HepG2 (cell line): ENCODE measurements around the gene FKBP1B. TPM values are rescaled to one million over a fixed set of nuclear protein-coding genes. Genes with fewer than 3 reads are reported as not detected.
A peak's percentile ranks its signal among the peaks of the same experiment; 100 is the strongest.

Experiments
- ATF1 ChIP-seq: IDR thresholded peaks from 2 replicates; pipeline ENCODE4 v1.6.1; 2016; ENCODE audit warnings: mild to moderate bottlenecking, control low read depth
- RBM39 ChIP-seq: fragments of 200-400 bp; formaldehyde crosslinking; IDR thresholded peaks from one replicate; pipeline ENCODE4 v1.6.1; 2018; ENCODE audit warnings: antibody characterized with exemption, mild to moderate bottlenecking, low read depth, low read length; ENCODE audit not compliant: poor library complexity, severe bottlenecking
- SKI ChIP-seq: fragments of 450-650 bp; IDR thresholded peaks from one replicate; pipeline ENCODE4 v1.6.1; 2018; ENCODE audit warnings: mild to moderate bottlenecking; ENCODE audit not compliant: partially characterized antibody
- SMAD1 ChIP-seq: sonication (generic); formaldehyde crosslinking; IDR thresholded peaks from 2 replicates; pipeline ENCODE4 v1.4.0; 2020; ENCODE audit warnings: missing genetic modification reagents, low read depth, mild to moderate bottlenecking, borderline replicate concordance
- TCF7 ChIP-seq: sonication (generic); IDR thresholded peaks from 2 replicates; pipeline ENCODE4 v1.6.1; 2016; ENCODE audit warnings: antibody characterized with exemption, low read depth
- ZNF354B ChIP-seq: sonication (generic); formaldehyde crosslinking; IDR thresholded peaks from 2 replicates; pipeline ENCODE4 v1.8.0; 2022; ENCODE audit warnings: mild to moderate bottlenecking, missing genetic modification reagents
- ZNF557 ChIP-seq: sonication (generic); formaldehyde crosslinking; IDR thresholded peaks from 2 replicates; pipeline ENCODE4 v1.4.0; 2020; ENCODE audit warnings: missing genetic modification reagents
- ZNF577 ChIP-seq: sonication (generic); formaldehyde crosslinking; IDR thresholded peaks from 2 replicates; pipeline ENCODE4 v1.4.0; 2020; ENCODE audit warnings: mild to moderate bottlenecking, low read depth, missing genetic modification reagents, borderline replicate concordance
- ZNF652 ChIP-seq: IDR thresholded peaks from 2 replicates; pipeline ENCODE4 v1.6.1; 2016; ENCODE audit warnings: low read depth, borderline replicate concordance
- ZNF7 ChIP-seq: IDR thresholded peaks from 2 replicates; pipeline ENCODE4 v1.6.1; 2016; ENCODE audit warnings: missing biosample characterization, missing genetic modification reagents
- ZSCAN21 ChIP-seq: sonication (generic); formaldehyde crosslinking; IDR thresholded peaks from 2 replicates; pipeline ENCODE4 v1.8.0; 2022; ENCODE audit warnings: mild to moderate bottlenecking, missing genetic modification reagents, moderate library complexity, borderline replicate concordance
- polyA plus RNA-seq, 8 experiments: library from polyadenylated mRNA; depleted of rRNA in 3 of 8; stranded (reverse) in 7 of 8; unstranded in 1 of 8; fragments of >200 nt; fragmentation: Illumina TruSeq in 4 of 8; extraction: Trizol in 4 of 8; gene quantifications; 2 replicates each; pipeline versions ENCODE4 v1.2.1 to v1.2.3, GENCODE V29; 2011 to 2016; ENCODE audit warnings: low read depth in 4 of 8, missing spikeins in 1 of 8, mixed read lengths in 1 of 8; ENCODE audit not compliant: insufficient read depth in 1 of 8
- total RNA-seq, 5 experiments: library from RNA; depleted of rRNA; stranded (reverse); fragments of >200 nt; fragmentation: Illumina TruSeq; extraction: Trizol; gene quantifications; 2 replicates each; pipeline ENCODE4 v1.2.3, GENCODE V29; 2016; ENCODE audit warnings: low read depth in 1 of 5
- TF ChIP-seq, protein P1 (sequence below): sonication (generic); formaldehyde crosslinking; IDR thresholded peaks from 2 replicates; pipeline ENCODE4 v1.5.0; 2020; ENCODE audit warnings: mild to moderate bottlenecking, missing genetic modification reagents, borderline replicate concordance
- TF ChIP-seq, protein P2 (sequence below): sonication (generic); formaldehyde crosslinking; IDR thresholded peaks from 2 replicates; pipeline ENCODE4 v1.4.0; 2020; ENCODE audit warnings: missing genetic modification reagents, borderline replicate concordance
- TF ChIP-seq, protein P3 (sequence below): sonication (generic); formaldehyde crosslinking; IDR thresholded peaks from 2 replicates; pipeline ENCODE4 v1.5.0; 2020; ENCODE audit warnings: mild to moderate bottlenecking, missing genetic modification reagents, borderline replicate concordance

FKBP1B gene
- total and polyA plus RNA-seq, 2 of the 13 experiments (the other 11 are each of a cell fraction or from before 2014, with no cell fraction given), result 35.2 to 96.3 TPM

DNA sequence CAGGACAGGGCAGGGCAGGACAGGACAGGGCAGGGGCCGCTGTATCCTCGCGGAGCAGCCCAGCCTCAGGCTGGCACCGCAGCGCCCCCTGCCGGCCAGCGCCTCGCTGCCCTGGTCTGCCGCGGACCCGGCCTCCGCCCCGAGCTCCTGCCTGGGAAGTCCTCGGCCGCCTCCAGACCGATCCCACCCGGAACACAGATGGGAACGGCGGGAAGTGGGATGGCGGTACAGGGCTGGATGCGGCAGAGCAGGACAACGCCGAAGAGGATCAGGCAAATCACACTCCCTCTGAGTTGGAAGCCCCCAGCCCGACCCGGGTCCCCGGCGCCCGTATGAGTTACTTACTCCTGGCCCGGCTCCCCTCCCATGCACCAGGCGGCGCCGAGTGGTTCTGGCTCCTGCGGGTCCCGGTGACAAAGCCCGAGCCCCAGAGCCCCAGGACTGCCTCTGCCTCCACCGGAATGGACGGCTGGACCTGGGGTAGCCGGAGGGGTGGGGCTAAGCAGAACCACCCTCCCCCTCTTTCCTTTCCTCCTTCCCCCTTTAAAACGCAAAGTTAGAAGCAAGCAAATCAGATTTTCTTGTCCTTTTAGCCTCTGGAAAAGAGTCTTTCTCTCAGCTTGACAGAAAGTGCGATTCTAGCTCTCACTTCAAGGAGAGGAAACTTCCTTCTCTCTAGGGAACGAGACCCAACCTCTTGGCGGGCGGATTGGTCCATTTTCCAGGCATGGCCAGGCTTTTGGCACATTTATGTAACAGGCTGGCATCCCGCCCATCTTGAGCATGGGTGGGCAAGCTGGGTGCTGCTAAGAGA is 35.1 kb downstream of the FKBP1B start, which contains the start of gene TP53I3 (continued):
- TF ChIP-seq, protein P1, sequence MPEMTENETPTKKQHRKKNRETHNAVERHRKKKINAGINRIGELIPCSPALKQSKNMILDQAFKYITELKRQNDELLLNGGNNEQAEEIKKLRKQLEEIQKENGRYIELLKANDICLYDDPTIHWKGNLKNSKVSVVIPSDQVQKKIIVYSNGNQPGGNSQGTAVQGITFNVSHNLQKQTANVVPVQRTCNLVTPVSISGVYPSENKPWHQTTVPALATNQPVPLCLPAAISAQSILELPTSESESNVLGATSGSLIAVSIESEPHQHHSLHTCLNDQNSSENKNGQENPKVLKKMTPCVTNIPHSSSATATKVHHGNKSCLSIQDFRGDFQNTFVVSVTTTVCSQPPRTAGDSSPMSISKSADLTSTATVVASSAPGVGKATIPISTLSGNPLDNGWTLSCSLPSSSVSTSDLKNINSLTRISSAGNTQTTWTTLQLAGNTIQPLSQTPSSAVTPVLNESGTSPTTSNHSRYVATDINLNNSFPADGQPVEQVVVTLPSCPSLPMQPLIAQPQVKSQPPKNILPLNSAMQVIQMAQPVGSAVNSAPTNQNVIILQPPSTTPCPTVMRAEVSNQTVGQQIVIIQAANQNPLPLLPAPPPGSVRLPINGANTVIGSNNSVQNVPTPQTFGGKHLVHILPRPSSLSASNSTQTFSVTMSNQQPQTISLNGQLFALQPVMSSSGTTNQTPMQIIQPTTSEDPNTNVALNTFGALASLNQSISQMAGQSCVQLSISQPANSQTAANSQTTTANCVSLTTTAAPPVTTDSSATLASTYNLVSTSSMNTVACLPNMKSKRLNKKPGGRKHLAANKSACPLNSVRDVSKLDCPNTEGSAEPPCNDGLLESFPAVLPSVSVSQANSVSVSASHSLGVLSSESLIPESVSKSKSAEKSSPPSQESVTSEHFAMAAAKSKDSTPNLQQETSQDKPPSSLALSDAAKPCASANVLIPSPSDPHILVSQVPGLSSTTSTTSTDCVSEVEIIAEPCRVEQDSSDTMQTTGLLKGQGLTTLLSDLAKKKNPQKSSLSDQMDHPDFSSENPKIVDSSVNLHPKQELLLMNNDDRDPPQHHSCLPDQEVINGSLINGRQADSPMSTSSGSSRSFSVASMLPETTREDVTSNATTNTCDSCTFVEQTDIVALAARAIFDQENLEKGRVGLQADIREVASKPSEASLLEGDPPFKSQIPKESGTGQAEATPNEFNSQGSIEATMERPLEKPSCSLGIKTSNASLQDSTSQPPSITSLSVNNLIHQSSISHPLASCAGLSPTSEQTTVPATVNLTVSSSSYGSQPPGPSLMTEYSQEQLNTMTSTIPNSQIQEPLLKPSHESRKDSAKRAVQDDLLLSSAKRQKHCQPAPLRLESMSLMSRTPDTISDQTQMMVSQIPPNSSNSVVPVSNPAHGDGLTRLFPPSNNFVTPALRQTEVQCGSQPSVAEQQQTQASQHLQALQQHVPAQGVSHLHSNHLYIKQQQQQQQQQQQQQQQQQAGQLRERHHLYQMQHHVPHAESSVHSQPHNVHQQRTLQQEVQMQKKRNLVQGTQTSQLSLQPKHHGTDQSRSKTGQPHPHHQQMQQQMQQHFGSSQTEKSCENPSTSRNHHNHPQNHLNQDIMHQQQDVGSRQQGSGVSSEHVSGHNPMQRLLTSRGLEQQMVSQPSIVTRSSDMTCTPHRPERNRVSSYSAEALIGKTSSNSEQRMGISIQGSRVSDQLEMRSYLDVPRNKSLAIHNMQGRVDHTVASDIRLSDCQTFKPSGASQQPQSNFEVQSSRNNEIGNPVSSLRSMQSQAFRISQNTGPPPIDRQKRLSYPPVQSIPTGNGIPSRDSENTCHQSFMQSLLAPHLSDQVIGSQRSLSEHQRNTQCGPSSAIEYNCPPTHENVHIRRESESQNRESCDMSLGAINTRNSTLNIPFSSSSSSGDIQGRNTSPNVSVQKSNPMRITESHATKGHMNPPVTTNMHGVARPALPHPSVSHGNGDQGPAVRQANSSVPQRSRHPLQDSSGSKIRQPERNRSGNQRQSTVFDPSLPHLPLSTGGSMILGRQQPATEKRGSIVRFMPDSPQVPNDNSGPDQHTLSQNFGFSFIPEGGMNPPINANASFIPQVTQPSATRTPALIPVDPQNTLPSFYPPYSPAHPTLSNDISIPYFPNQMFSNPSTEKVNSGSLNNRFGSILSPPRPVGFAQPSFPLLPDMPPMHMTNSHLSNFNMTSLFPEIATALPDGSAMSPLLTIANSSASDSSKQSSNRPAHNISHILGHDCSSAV (CRISPR knock-in tag), result 0 out of 2 replicates have a peak, but pooled peaks have one; percentile 65
- peak; percentile 94 for TF ChIP-seq RBM39
- TF ChIP-seq SMAD1 (CRISPR knock-in tag), result peak; percentile 96; the same call in 1 of the 2 replicates
- TF ChIP-seq, protein P2, sequence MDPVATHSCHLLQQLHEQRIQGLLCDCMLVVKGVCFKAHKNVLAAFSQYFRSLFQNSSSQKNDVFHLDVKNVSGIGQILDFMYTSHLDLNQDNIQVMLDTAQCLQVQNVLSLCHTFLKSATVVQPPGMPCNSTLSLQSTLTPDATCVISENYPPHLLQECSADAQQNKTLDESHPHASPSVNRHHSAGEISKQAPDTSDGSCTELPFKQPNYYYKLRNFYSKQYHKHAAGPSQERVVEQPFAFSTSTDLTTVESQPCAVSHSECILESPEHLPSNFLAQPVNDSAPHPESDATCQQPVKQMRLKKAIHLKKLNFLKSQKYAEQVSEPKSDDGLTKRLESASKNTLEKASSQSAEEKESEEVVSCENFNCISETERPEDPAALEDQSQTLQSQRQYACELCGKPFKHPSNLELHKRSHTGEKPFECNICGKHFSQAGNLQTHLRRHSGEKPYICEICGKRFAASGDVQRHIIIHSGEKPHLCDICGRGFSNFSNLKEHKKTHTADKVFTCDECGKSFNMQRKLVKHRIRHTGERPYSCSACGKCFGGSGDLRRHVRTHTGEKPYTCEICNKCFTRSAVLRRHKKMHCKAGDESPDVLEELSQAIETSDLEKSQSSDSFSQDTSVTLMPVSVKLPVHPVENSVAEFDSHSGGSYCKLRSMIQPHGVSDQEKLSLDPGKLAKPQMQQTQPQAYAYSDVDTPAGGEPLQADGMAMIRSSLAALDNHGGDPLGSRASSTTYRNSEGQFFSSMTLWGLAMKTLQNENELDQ (CRISPR knock-in tag), result no peak
- TF ChIP-seq, protein P3, sequence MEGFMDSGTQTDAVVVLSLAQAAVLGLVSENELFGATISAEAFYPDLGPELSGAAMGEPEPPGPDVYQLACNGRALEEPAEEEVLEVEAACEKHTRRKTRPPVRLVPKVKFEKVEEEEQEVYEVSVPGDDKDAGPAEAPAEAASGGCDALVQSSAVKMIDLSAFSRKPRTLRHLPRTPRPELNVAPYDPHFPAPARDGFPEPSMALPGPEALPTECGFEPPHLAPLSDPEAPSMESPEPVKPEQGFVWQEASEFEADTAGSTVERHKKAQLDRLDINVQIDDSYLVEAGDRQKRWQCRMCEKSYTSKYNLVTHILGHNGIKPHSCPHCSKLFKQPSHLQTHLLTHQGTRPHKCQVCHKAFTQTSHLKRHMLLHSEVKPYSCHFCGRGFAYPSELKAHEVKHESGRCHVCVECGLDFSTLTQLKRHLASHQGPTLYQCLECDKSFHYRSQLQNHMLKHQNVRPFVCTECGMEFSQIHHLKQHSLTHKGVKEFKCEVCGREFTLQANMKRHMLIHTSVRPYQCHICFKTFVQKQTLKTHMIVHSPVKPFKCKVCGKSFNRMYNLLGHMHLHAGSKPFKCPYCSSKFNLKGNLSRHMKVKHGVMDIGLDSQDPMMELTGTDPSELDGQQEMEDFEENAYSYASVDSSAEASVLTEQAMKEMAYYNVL (CRISPR knock-in tag), result peak; percentile 41; the same call in 1 of the 2 replicates
- TF ChIP-seq ZNF557, result no peak
- TF ChIP-seq ZNF7 (CRISPR knock-in tag), result no peak; the same call in 1 of the 2 replicates
- peak; percentile 96 for TF ChIP-seq ZSCAN21 (CRISPR knock-in tag)
- TF ChIP-seq ATF1 (CRISPR knock-in tag), result no peak
- TF ChIP-seq SKI, result peak; percentile 69
- TF ChIP-seq ZNF354B (CRISPR knock-in tag), result peak; percentile 93; the same call in 1 of the 2 replicates
- no peak for TF ChIP-seq TCF7
- TF ChIP-seq ZNF652 (CRISPR knock-in tag), result no peak
- TF ChIP-seq ZNF577 (CRISPR knock-in tag), result no peak
